ENCODE results near the gene CABP7.

GRCh38 chr22:29727131-29727523, 7.3 kb downstream of the CABP7 start:
- TF ChIP-seq, protein P1, sequence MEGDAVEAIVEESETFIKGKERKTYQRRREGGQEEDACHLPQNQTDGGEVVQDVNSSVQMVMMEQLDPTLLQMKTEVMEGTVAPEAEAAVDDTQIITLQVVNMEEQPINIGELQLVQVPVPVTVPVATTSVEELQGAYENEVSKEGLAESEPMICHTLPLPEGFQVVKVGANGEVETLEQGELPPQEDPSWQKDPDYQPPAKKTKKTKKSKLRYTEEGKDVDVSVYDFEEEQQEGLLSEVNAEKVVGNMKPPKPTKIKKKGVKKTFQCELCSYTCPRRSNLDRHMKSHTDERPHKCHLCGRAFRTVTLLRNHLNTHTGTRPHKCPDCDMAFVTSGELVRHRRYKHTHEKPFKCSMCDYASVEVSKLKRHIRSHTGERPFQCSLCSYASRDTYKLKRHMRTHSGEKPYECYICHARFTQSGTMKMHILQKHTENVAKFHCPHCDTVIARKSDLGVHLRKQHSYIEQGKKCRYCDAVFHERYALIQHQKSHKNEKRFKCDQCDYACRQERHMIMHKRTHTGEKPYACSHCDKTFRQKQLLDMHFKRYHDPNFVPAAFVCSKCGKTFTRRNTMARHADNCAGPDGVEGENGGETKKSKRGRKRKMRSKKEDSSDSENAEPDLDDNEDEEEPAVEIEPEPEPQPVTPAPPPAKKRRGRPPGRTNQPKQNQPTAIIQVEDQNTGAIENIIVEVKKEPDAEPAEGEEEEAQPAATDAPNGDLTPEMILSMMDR (conservative IDR thresholded peaks at IDR 0.05; ENCODE audit: low read depth in 2 of 2) = peak; percentile 17 to 79
- no peak for TF ChIP-seq EZH2 (IDR thresholded peaks at IDR 0.05; ENCODE audit: low read depth, unreplicated experiment)
- no peak for TF ChIP-seq STAT1 (IDR thresholded peaks at IDR 0.05; ENCODE audit: unreplicated experiment)
